Suppressor macrophage treated with lipopolysaccharide for 1 hour (primary cell): ENCODE measurements around the gene TBR1.
A peak's percentile ranks its signal among the peaks of the same experiment; 100 is the strongest.

Experiments
- DNase-seq, 3 donors: peaks; one replicate each; pipeline ENCODE4 v3.0.0-alpha.2; 2020 to 2022

TBR1 gene

GRCh38 chr2:161427664-161428587 is 11.8 kb downstream of the TBR1 start:
- no peak for DNase-seq

- DNase-seq: no peak
These were observed 14.3 kb downstream of the TBR1 start for GRCh38 chr2:161430386-161430785.

- DNase-seq: no peak
These were observed 16.0 kb downstream of the TBR1 start for GRCh38 chr2:161432107-161432506.

GRCh38 chr2:161434118-161434517 is 18.0 kb downstream of the TBR1 start:
- no peak for DNase-seq

GRCh38 chr2:161436411-161436810 is 20.3 kb downstream of the TBR1 start:
- DNase-seq: peak in 1 of 3 donors; percentile 34

GRCh38 chr2:161438598-161438997 is 22.5 kb downstream of the TBR1 start:
- no peak for DNase-seq

- DNase-seq: no peak
These were observed 29.0 kb downstream of the TBR1 start for GRCh38 chr2:161445097-161445496.

- DNase-seq: no peak
These were observed 32.3 kb downstream of the TBR1 start for GRCh38 chr2:161448431-161448830.

GRCh38 chr2:161471631-161472030 is 55.5 kb downstream of the TBR1 start:
- no peak for DNase-seq

GRCh38 chr2:161474920-161475319 is 58.8 kb downstream of the TBR1 start:
- DNase-seq: no peak
